ENCODE measurements around the gene FERMT2.
"Not testable (repeated sequence)": the region's sequence is repeated elsewhere in the genome, so short reads cannot be mapped to it uniquely, and the experiment has no call there.

FERMT2 gene

GRCh38 chr14:52898496-52898895 is 52.4 kb downstream of the FERMT2 start:
- no peak for DNase-seq

GRCh38 chr14:52895000-52895399 is 55.9 kb downstream of the FERMT2 start:
- no peak for DNase-seq

GRCh38 chr14:52891800-52892199 is 59.0 kb downstream of the FERMT2 start:
- DNase-seq = no peak

- no peak for DNase-seq
Measured at GRCh38 chr14:52888839-52889838, 61.7 kb downstream of the FERMT2 start.

GRCh38 chr14:52888159-52888558 is 62.7 kb downstream of the FERMT2 start:
- DNase-seq = no peak

GRCh38 chr14:52885230-52885629 is 65.6 kb downstream of the FERMT2 start:
- no peak for DNase-seq

- no peak for DNase-seq
Measured at GRCh38 chr14:52883658-52884057, 67.2 kb downstream of the FERMT2 start.

- no peak for DNase-seq
Measured at GRCh38 chr14:52882824-52883223, 68.0 kb downstream of the FERMT2 start.

- DNase-seq = no peak
Measured at GRCh38 chr14:52879958-52880357, 70.9 kb downstream of the FERMT2 start.

GRCh38 chr14:52878946-52879345 is 71.9 kb downstream of the FERMT2 start:
- no peak for DNase-seq

- DNase-seq = no peak
Measured at GRCh38 chr14:52878469-52878868, 72.4 kb downstream of the FERMT2 start.

GRCh38 chr14:52877628-52878027 is 73.2 kb downstream of the FERMT2 start:
- no peak for DNase-seq

- no peak for DNase-seq
Measured at GRCh38 chr14:52876806-52877205, 74.0 kb downstream of the FERMT2 start.

GRCh38 chr14:52876311-52876710 is 74.5 kb downstream of the FERMT2 start:
- no peak for DNase-seq

GRCh38 chr14:52875707-52876106 is 75.1 kb downstream of the FERMT2 start:
- no peak for DNase-seq

- no peak for DNase-seq
Measured at GRCh38 chr14:52874389-52874788, 76.5 kb downstream of the FERMT2 start.

GRCh38 chr14:52873694-52874093 is 77.2 kb downstream of the FERMT2 start:
- no peak for DNase-seq

- DNase-seq = no peak
Measured at GRCh38 chr14:52873065-52873464, 77.8 kb downstream of the FERMT2 start.

GRCh38 chr14:52871606-52872005 is 79.2 kb downstream of the FERMT2 start:
- no peak for DNase-seq

- DNase-seq = no peak
Measured at GRCh38 chr14:52868911-52869618, 81.8 kb downstream of the FERMT2 start.

GRCh38 chr14:52864893-52865292 is 86.0 kb downstream of the FERMT2 start:
- not testable (repeated sequence) for DNase-seq

- no peak for DNase-seq
Measured at GRCh38 chr14:52863334-52863700, 87.5 kb downstream of the FERMT2 start.

- DNase-seq = no peak
Measured at GRCh38 chr14:52862632-52863333, 88.1 kb downstream of the FERMT2 start.

Measured in CD4-positive, alpha-beta T cell treated with Interleukin-15 for 1 hour (primary cell).